Right cardiac atrium (tissue), 5 donors: ENCODE results near the gene KCNK16. TPM values are rescaled to one million over a fixed set of nuclear protein-coding genes. Genes with fewer than 3 reads are reported as not detected.

Experiments used
- ATAC-seq, 2 donors: fragments of 200-7000 bp; cut with Tn5 transposase; one replicate each; pipeline versions ENCODE4 v1.8.0 to v1.9.1; 2020; ENCODE audit warnings: moderate library complexity in 2 of 2, mild to moderate bottlenecking in 1 of 2
- DNase-seq, 3 donors: peaks; one replicate each; pipeline ENCODE4 v3.0.0-alpha.2; 2020
- H3K27ac ChIP-seq: one replicate; pipeline ENCODE4 v1.5.1; 2013; ENCODE audit warnings: mild to moderate bottlenecking, low read length, control low read depth, moderate library complexity
- H3K27me3 ChIP-seq: one replicate; pipeline ENCODE4 v1.6.1; 2013; ENCODE audit not compliant: control insufficient read depth, insufficient read depth
- H3K4me1 ChIP-seq: one replicate; pipeline ENCODE4 v1.6.1; 2013; ENCODE audit warnings: low read length; ENCODE audit not compliant: control insufficient read depth, insufficient read depth
- H3K4me3 ChIP-seq: one replicate; pipeline ENCODE4 v1.5.1; 2013; ENCODE audit warnings: low read length, control low read depth
- H3K9me3 ChIP-seq: one replicate; pipeline ENCODE4 v1.6.1; 2013; ENCODE audit warnings: low read length; ENCODE audit not compliant: control insufficient read depth
- WGBS: extraction: QIAGEN DNeasy Blood & Tissue Kit; methylation state at CpG from one replicate; pipeline ENCODE4 v1.1.7; 2013; 5-methylcytosine and 5-hydroxymethylcytosine counted together
- intact Hi-C, 4 donors: fragments of 100-400 bp; cut with DNase I; formaldehyde crosslinking; loops; one replicate each; pipeline versions ENCODE4 v1.11.0 to v1.14.0; 2022 to 2023
- polyA plus RNA-seq: library from polyadenylated mRNA; stranded (reverse); fragments of 200-250 nt; gene quantifications from one replicate; pipeline ENCODE4 v1.2.3, GENCODE V29; 2013
- total RNA-seq, 4 donors: library from RNA; stranded (reverse); fragmentation: NEBNext Ultra II Directional; extraction: Animal tissue kit (Norgen Biotek cat#: 25700); gene quantifications; one replicate each; pipeline ENCODE4 v1.2.1, GENCODE V29; 2021
- donor health status: healthy with polysubstance abuse.
- donor health status: DM: no; HTN: yes; CAD: no.
- donor health status: DM: no; HTN: no; CAD: no.
- donor health status: DM: no; HTN: yes; CAD: no; lungs with severe emphysema.
- donor health status: DM: yes; HTN: yes; CAD: no.

The KCNK16 gene
- total and polyA plus RNA-seq, 5 donors, result not detected

DNA sequence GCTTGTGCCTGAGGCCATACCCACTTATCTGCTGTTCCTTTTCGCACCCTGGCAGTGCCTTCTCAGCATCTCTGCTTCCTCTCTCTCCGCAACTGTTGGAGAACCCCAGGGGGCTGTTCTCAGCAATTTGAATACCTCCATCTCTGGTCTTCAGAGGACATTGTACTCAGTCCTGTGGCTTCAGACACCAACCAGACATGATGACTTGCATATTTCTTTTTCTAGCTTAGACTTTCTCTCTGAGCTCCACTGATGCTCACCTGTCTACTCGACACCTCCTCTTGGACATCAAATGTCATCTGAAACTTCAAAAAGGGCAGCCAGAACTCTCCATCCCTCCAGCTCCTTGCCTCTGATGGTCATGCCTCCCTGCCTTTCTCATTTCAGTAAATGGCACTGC lies 18.9 kb upstream of the KCNK16 start:
- H3K9me3 ChIP-seq, result no peaks in the 10 kb centered on the region
- ATAC-seq (no peak), DNase-seq (no peak)
- H3K27ac ChIP-seq, result no peak overlapping the region
- no peak overlapping the region for H3K4me3 ChIP-seq
- WGBS, result 85% methylated on average over 3 of the region's 3 CpGs
- H3K4me1 ChIP-seq, result no peaks in the 10 kb centered on the region
- intact Hi-C loops, result no loop called here
- H3K27me3 ChIP-seq, result no peaks in the 10 kb centered on the region

DNA sequence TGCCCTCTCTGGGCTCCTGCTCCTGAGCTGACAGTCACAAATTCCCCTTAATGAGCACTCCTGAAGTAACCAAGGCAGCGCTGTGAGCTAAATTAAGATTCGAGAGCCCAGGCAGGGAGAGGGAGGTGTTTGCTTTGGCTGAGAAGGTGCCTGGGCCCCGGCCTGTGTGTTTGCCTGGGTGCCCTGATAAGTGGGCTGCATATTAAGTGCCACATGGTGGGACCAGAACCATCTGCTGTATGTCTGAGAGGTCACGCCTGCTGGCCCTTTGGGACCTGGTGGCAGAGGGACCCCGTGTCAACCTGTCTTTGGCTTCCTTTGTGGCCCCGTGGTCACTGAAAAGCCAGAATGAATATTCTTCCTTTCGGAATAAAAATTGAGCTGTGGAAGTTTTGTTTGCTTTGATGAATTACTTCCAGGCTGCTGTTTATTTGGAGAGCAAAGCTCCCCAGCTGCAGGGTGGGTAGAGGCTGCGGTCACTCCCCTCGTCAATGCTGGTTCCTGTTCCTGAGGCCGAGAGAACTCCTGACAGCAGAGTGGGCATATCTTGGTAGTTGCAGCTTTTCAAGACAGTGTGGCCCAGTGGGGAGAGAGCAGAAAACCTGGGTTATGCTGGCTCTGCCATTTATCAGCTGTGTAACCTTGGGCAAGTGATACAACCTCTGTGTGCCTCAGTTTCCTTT lies 17.5 kb upstream of the KCNK16 start:
- Histone ChIP-seq H3K27me3 (no peaks in the 10 kb centered on the region), H3K4me3 (no peak overlapping the region), H3K9me3 (no peaks in the 10 kb centered on the region), H3K27ac (no peak overlapping the region), H3K4me1 (no peaks in the 10 kb centered on the region)
- intact Hi-C loops, result no loop called here
- ATAC-seq, result peak; percentile 59 to 61
- WGBS, result 43% methylated on average over 10 of the region's 10 CpGs
- peak in 2 of 3 donors; percentile 60 to 66 for DNase-seq

DNA sequence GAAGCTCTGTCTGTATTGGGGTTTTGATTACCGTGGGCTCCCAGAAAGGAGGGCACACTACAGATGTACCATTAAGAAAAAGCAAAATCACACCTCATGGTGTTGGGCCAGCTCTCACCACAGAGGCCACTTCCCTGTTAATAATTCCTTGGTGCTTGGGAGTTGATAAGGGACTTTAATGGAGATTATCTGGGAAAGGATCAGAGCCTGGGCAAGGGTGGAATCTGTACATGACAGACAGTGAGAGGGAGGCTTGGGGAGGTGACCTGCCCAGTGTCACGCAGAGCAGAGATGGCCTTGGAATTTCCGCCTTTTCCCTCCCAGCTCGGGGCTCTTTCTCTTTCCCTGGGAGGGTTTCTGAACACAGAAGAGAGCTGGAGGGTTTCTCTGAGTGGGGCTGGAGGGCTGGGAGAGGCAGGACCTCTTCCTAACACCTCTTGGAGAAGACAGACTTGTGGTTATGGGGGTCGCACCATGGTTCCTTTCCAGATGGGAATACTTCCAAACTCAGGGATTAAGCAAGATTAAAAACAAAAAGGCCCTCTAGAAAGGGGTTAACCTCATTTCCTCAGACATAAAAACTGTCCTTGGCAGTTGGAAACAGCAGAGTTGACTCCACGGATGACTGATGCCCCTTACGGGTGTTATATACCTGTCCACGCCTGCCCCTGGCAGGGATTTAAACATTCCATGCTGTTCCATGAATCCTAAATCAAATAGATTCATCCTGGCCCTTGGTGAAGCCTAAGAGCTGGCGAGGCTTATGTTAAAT lies 16.8 kb upstream of the KCNK16 start:
- Histone ChIP-seq H3K9me3 (no peaks in the 10 kb centered on the region), H3K27ac (no peak overlapping the region), H3K4me3 (no peak overlapping the region), H3K27me3 (no peaks in the 10 kb centered on the region), H3K4me1 (no peaks in the 10 kb centered on the region)
- WGBS, result 57% methylated on average over 9 of the region's 9 CpGs
- intact Hi-C loops, result no loop called here
- ATAC-seq (no peak), DNase-seq (no peak)

DNA sequence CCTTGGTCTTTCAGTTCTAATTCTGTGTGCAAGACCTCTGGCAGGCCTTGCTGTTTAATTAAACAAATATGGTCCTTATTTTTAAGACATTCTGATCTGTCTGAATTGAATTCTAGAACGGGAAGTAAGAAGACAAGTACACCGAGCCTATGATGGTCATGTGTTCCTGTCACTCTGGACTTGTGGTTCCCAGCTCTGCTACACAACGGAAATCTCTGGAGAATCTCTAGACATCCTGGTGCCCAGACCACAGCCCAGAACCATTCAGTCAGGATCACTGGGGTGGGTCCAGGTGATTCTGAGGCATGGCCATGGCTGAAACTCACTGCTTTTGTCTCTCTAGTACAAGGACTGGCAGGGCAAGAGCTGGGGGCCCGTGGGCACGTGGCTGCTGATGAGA lies 15.9 kb upstream of the KCNK16 start:
- ATAC-seq (no peak), DNase-seq (no peak)
- Histone ChIP-seq H3K4me1 (no peaks in the 10 kb centered on the region), H3K9me3 (no peaks in the 10 kb centered on the region), H3K27me3 (no peaks in the 10 kb centered on the region), H3K4me3 (no peak overlapping the region), H3K27ac (no peak overlapping the region)
- intact Hi-C loops, result no loop called here
- 73% methylated on average over 5 of the region's 5 CpGs for WGBS

DNA sequence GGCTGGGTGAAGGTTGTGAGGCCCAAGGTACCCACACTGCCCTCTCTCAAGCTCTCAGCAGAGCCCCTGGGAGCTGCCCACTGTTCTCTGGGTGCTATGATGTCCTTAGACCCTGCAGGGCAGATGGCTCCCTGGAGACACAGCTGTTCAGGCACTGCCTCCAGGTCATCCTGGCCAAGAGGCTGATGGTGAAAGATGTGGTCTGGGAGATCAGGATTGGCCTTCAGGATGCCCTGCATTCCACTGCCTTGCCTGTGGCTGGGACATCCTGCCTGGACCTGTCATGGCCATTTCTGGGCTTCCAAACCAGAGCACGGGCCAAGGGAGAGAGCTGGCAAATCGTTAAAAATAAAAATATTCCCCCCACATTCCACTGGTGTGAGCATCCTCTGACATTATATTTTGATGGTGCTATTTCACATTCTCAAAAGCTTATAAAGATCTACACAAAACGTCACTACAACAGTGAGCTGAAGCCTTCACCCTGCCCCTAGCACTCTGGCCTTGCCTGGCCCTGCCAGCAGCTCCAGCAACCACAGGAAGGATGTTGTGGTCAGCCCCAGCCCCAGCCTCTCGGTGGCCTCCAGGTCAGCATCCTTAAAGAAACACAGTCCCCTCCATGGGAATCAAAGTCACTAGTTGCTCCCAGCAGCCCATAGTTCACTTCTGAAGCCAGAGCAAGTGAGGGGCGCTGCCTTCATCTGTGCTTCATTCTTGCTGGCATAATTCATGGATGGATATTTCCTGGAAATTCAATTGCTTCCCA lies 13.5 kb upstream of the KCNK16 start:
- 40% methylated on average over 5 of the region's 5 CpGs for WGBS
- Histone ChIP-seq H3K27ac (no peak overlapping the region), H3K4me1 (no peaks in the 10 kb centered on the region), H3K9me3 (no peaks in the 10 kb centered on the region), H3K27me3 (no peaks in the 10 kb centered on the region), H3K4me3 (no peak overlapping the region)
- ATAC-seq (no peak), DNase-seq (peak in 1 of 3 donors; percentile 62)
- intact Hi-C loops, result no loop called here

DNA sequence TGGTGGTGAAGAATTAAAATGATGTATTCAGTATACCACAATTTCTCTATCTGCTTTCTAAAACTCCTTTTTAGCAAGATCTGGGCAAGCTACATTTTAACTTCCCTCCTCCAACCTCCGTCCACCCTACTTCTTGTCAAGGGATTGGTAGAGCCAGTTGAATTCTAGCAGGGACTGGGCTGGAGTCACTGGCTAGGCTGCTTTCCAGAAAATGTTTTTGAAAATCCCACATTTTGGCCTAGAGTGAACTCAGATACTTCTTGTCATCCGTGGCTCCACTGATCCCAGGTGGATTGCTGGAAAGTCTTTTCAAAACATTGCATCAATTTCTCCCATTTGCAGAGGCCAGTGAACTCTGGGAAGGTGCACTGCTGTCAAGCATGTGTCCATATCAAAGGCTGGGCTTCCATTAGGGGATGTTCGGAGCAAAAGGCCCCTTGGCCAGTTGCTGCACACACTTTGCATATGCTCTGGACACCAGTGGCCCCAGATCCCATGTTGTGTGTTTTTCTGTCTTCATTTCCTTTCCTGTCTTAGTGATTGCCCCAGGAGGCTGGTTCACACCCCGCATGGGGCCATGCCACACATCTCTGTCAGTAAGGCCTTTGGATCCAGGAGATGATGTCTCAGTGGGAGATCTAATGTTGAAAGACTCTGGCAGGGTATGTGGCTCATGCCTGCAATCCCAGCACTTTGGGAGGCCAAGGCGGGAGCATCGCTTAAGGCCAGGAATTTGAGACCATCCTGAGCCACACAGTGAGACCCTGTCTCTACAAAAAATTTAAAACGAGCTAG lies 11.3 kb upstream of the KCNK16 start:
- 69% methylated on average over 7 of the region's 7 CpGs for whole genome bisulfite sequencing

DNA sequence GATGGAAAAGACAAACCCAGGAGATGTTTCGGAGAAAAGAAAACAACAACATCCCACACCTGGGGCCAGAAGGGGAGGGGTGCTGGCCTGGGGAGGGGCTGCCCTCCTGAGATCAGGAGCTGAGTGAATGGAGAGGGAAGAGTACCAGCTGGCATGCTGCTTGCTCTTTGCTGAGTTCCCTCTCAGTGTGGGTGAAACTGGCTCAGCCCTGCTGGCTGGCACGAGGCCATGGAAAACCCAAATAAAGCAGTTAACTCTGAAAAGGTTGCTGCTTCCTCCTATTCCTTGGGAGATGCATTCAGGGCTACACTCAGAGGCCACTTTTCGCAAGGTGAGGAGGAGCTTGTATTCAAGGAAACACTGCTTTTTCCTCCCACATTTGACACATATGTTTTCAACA lies 8.0 kb upstream of the KCNK16 start:
- 55% methylated on average over 3 of the region's 3 CpGs for WGBS
- Histone ChIP-seq H3K9me3 (no peaks in the 10 kb centered on the region), H3K27ac (no peak overlapping the region), H3K27me3 (no peaks in the 10 kb centered on the region), H3K4me1 (no peaks in the 10 kb centered on the region), H3K4me3 (no peak overlapping the region)
- intact Hi-C loops, result no loop called here
- ATAC-seq (peak; percentile 17 to 39), DNase-seq (peak in 1 of 3 donors; percentile 75)

More for the DNA sequence above, 11.3 kb upstream of the KCNK16 start:
- Histone ChIP-seq H3K9me3 (no peaks in the 10 kb centered on the region), H3K27me3 (no peaks in the 10 kb centered on the region), H3K4me3 (no peak overlapping the region), H3K4me1 (no peaks in the 10 kb centered on the region), H3K27ac (no peak overlapping the region)
- ATAC-seq (peak in 1 of 2 donors; percentile 61), DNase-seq (no peak)
- intact Hi-C loops, result no loop called here

DNA sequence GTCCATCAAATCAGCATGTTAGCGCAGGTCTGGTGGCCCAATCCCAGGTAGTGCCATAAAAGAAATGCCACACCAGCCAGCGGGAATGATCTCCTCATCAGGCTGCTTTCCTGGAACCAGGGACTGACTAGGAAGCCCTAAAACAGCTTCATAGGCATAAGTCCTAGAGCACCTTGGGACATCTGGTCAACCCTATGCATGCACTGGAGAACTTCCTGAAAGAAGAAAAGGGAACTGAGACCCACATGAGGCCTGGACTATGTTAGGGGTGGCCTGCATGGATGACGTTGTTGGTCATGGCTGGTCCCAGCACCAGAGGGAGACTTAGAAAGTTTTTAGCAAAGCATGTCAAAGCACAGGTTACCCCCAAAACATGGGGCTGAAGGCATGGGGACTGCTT lies 7.6 kb upstream of the KCNK16 start:
- Histone ChIP-seq H3K27ac (no peak overlapping the region), H3K4me1 (no peaks in the 10 kb centered on the region), H3K27me3 (no peaks in the 10 kb centered on the region), H3K4me3 (no peak overlapping the region), H3K9me3 (no peaks in the 10 kb centered on the region)
- DNase-seq (no peak), ATAC-seq (peak in 1 of 2 donors; percentile 35)
- 77% methylated on average over 3 of the region's 3 CpGs for WGBS
- intact Hi-C loops, result no loop called here

DNA sequence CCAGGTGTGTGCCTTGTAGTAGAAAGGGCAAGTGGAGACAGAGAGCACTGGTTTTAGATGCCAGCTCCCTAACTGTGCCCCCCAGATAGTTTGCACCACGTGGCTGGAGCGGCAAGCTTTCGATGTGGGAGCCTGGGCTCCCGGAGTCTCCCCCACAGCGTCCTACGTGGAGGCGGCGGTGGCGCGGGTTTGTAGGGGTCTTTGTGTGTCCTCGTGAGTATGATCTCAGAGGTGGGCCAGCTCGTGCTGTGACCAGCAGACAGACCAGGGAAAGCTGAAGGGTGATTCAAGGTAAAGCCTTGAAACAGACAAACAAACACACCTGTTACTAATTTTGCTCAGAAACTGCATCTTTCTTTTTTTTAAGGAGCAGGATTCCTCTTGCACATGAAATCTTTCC lies 5.6 kb upstream of the KCNK16 start:
- Histone ChIP-seq H3K4me1 (no peaks in the 10 kb centered on the region), H3K27ac (no peak overlapping the region), H3K27me3 (no peaks in the 10 kb centered on the region), H3K4me3 (no peak overlapping the region), H3K9me3 (no peaks in the 10 kb centered on the region)
- intact Hi-C loops, result no loop called here
- WGBS, result 89% methylated on average over 12 of the region's 12 CpGs
- ATAC-seq, result no peak
- DNase-seq, result no peak

DNA sequence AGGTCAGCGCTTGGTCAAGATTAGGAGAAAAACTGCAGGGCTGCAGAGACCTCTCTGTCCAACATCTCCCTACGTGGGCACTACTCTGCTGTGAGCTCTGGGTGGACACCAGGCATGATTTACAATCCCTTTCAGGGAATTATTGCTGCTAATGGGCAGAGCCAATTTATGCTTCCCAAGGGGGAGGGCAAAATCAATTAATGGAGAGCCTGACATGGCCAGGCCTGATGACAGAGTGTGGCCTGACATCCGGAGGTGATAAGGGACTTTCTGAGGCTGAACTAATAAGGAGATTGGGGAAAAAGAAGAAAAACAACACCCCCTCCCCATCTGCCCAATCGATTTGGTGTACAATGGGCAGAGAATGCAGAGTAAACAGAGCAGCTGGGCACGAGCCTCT lies 5.0 kb upstream of the KCNK16 start:
- no peaks in the 10 kb centered on the region for H3K9me3 ChIP-seq
- H3K27me3 ChIP-seq, result no peaks in the 10 kb centered on the region
- H3K27ac ChIP-seq, result no peak overlapping the region
- intact Hi-C loops, result no loop called here
- no peak overlapping the region for H3K4me3 ChIP-seq
- DNase-seq (no peak), ATAC-seq (no peak)
- 65% methylated on average over 5 of the region's 5 CpGs for WGBS
- H3K4me1 ChIP-seq, result no peaks in the 10 kb centered on the region
